HG02759 (cell line): ENCODE results near the gene MGAT5.

Experiments
- ATAC-seq: cut with Tn5 transposase; IDR thresholded peaks from one replicate; pipeline ENCODE4 v1.9.1; 2021; ENCODE audit warnings: mild to moderate bottlenecking, moderate library complexity; ENCODE audit not compliant: unreplicated experiment

The MGAT5 gene

GRCh38 chr2:134413430-134413829 lies 159.6 kb downstream of the MGAT5 start:
- no peak for ATAC-seq

GRCh38 chr2:134413912-134414311 lies 160.0 kb downstream of the MGAT5 start:
- ATAC-seq = no peak

- no peak for ATAC-seq
Measured at GRCh38 chr2:134416018-134416417, 162.1 kb downstream of the MGAT5 start.

DNA sequence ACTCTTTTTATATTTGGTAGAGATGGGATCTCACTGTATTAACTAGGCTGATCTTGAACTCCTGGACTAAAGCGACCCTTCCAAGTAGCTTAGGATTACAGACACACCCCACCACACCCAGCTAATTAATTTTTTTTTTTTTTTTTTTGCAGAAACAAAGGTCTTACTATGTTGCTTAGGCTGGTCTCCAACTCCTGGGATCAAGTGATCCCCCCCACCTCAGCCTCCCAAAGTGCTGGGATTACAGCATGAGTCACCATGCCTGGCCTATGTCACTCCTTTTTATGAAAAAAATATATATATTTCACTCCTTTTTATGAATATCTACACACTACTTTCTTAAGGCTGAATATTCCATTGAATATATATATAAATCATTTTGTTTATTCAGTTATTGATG lies 162.8 kb downstream of the MGAT5 start:
- ATAC-seq = no peak

- no peak for ATAC-seq
Measured at GRCh38 chr2:134417968-134418582, 164.2 kb downstream of the MGAT5 start.

GRCh38 chr2:134420259-134420658 lies 166.4 kb downstream of the MGAT5 start:
- no peak for ATAC-seq

- ATAC-seq = no peak
Measured at GRCh38 chr2:134420920-134421319, 167.0 kb downstream of the MGAT5 start.

GRCh38 chr2:134421556-134422328 lies 167.9 kb downstream of the MGAT5 start:
- no peak for ATAC-seq

GRCh38 chr2:134425724-134426496 lies 172.0 kb downstream of the MGAT5 start:
- ATAC-seq = no peak

DNA sequence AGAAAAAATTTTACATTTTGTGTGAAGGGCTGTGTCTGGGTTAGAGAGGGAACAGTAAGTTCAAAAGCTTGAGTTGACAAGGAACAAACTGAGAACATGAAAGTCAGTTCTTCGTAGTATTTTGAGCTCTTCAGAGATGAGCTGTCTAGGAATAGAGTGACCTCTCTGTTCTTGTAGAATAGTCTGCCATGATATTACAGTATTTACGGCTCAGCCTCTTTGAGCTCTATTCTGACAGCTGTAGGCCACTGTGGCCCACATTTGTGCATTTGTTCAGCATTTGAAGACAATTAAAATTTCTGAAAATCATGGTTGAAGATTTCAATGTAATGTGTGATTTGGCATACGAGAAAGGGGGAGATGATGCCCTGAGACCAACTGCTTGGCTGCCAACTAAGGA lies 172.8 kb downstream of the MGAT5 start:
- ATAC-seq = no peak

GRCh38 chr2:134429886-134430285 lies 176.0 kb downstream of the MGAT5 start:
- ATAC-seq = no peak

- ATAC-seq = no peak
Measured at GRCh38 chr2:134431838-134432434, 178.1 kb downstream of the MGAT5 start.

- no peak for ATAC-seq
Measured at GRCh38 chr2:134432435-134432883, 178.6 kb downstream of the MGAT5 start.

GRCh38 chr2:134433469-134433868 lies 179.6 kb downstream of the MGAT5 start:
- ATAC-seq = no peak

DNA sequence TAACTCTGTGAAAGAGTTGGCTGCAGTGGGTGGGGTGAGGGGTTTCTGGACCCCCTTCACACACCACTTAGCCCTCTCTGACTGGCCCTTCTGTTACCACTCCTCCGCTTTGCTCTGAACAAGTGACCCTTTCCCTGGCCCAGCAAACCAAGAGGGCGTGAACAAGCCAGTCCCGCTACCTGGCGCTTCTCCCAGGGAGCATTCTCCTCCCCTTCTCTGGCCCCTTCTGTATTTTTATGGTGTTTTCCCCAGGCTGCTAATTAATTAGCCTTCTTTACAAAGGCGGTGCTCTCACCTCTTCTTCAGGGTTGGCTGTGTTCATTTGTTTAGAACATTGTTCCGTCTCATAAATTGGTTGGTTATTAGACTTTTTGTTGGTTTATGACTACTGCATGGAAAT lies 180.1 kb downstream of the MGAT5 start:
- no peak for ATAC-seq

GRCh38 chr2:134435505-134435904 lies 181.6 kb downstream of the MGAT5 start:
- ATAC-seq = no peak

DNA sequence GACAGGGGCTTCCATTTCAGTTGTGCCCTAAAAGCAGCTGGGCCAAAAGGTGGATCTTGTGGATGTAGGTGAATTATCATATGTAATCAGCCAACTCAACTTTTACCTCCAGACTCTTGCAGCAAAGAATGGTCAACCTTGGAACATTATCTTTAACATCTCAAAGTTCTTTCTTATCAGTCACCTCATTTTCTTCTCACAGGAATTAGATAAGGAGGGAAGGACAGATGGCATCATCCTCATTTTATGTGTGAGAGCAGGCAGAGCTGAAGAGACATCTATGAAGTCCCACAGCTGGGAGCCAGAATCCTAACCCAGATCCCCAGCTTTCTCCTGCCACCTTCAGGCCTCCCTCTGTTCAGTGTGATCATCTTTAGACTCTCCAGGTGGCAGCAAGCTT lies 182.1 kb downstream of the MGAT5 start:
- ATAC-seq = no peak

GRCh38 chr2:134436706-134437105 lies 182.8 kb downstream of the MGAT5 start:
- ATAC-seq = no peak

GRCh38 chr2:134438371-134438770 lies 184.5 kb downstream of the MGAT5 start:
- no peak for ATAC-seq

DNA sequence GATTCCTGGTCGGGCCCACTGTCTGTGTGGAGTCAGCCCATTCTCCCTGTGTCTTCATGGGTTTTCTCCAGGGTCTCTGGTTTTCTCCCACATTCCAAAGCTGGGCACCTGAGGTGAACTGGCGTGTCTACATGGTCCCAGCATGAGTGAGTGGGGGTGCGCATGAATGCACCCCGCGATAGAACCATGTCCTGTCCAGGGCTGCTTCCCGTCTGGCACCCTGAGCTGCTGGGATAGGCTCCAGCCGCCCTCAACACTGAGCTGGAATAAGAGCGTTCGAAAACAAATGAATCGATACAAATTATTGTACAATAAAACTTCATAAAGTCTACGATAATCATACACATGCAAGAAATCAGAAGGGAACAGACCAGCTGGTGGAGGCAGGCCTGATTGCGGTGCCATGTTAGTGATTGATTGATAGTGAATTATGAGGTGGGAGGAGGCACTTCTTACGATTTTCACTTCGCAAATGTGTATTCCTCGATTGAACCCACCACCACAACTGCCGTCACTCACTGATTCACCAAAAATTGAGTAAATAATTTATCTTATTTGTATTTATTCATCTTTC lies 186.6 kb downstream of the MGAT5 start:
- ATAC-seq = no peak
